Skin epidermis (tissue), 12 donors: ENCODE results near the gene NODAL.

Source experiments
- H3K27ac ChIP-seq, 21 experiments: fragments of 200-600 bp; sonication (generic) in 11 of 21; one replicate each; pipeline ENCODE4 v1.5.0; 2020; ENCODE audit warnings: mild to moderate bottlenecking in 3 of 21, inconsistent platforms in 2 of 21, moderate library complexity in 2 of 21
- H3K4me3 ChIP-seq, 7 experiments: fragments of 200-600 bp; sonication (generic) in 2 of 7; one replicate each; pipeline ENCODE4 v1.5.0; 2020; ENCODE audit warnings: inconsistent platforms in 2 of 7, mild to moderate bottlenecking in 2 of 7, moderate library complexity in 1 of 7

Gene NODAL

DNA sequence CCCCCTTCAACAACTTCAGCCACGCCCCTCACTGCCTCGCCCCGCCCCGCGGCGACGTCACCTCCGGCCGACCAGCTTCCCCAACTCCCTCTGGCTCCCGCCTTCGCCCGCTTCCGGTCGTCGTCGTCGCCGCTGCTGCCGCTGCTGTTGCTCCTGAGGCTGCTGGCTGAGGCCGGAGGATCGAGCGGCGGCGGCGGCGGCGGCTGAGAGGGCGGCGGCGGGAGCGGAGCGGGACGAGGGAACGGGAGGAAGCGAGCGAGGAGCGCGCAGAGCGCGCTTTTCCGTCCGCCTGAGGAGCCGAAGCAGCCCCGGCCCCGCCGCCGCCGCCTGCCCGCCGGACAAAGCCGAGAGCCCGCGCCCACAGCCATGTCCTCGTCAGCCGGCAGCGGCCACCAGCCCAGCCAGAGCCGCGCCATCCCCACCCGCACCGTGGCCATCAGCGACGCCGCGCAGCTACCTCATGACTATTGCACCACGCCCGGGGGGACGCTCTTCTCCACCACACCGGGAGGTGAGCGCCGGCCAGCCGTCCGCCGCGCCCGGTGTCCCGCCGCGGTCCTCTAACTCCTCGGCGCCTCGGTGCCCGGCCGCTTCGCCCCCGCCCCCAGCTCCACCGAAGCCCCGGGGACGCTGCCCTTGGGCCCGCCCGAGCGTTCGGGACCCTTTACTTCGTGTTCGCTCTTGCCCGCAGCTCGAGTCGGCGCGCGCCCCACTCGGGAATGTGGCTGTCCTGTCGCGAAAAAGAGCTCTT, 37.3 kb downstream of the NODAL start, which contains the start of gene EIF4EBP2:
TSS of gene EIF4EBP2 (plus strand) at position 110 of the 751 bp plus-strand sequence. CDS start at position 367, 257 bp downstream.
- H3K4me3 ChIP-seq, result peak within 1 kb of the TSS; percentile 86 to 100 (median 94)
- H3K27ac ChIP-seq, result peak within 1 kb of the TSS; percentile 89 to 99 (median 96)

DNA sequence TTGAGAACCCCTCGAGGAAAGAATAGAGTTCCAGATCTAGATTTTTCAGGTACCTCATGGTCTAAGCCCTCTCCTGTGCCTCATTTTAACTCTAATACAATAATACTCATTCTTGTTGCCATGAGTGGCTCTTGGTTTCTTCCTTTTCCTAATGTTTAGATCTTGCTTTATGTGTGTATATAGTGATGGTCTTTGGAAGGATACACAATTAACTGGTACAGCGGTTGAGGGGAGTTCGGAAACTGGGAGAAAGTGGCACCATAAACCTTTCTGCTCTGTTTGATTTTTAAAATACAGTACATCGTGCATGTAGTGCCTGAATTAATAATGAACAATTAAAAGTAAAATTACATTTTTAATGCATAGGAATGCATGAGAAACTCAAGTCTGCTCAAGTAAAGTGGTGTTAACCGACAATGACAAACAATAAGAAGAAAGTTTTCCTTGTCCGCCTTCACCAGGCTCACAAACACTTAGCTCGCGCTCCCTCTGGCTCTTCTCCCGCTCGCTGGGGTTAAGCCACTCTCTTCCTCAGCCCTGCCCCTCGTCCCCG, 37.9 kb downstream of the NODAL start:
- Histone ChIP-seq H3K4me3 (peak overlapping the region; percentile 86 to 100 (median 94)), H3K27ac (peak overlapping the region in 17 of 21 experiments; percentile 20 to 99 (median 95))

DNA sequence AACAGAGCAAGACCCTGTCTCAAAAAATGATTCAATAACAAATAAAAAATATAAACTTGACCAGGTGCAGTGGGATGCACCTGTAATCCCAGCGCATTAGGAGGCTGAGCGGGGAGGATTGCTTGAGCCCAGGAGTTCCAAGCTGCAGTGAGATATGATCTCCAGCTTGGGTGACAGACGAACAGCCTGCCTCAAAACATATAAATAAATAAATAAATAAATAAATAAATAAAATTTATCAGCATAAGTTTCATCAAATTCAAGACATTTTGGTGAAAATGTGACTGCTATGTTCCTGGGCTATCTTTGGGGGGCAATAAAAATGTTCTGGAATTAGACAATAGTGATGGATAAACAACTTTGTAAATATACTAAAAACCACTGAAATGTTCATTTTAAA, 42.3 kb downstream of the NODAL start:
- Histone ChIP-seq H3K27ac (no peak overlapping the region), H3K4me3 (no peak overlapping the region)

- no peak overlapping the region for H3K27ac ChIP-seq
- H3K4me3 ChIP-seq, result no peak overlapping the region
Observed at GRCh38 chr10:70396140-70396539, 45.3 kb downstream of the NODAL start.

DNA sequence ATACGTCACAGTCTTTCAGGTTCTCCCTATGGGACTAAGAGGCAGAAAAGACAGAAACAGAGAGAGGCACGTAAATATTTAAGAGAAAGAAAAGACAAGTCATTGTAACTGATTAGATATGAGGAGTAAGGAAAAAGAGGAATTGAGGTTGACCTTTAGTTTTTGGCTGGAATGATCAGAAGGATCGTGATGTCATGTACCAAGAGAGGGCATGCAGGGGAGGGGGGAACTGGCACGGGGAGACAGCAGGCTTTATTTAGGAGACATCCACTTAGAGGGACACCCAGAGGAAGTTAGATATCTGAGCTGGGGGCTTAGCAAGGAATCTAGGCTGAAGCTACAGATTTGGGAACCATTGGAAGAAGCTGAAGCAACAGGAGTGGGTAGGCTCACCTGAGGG, 49.8 kb downstream of the NODAL start:
- H3K27ac ChIP-seq, result no peak overlapping the region

More for the DNA sequence above, 49.8 kb downstream of the NODAL start:
- no peak overlapping the region for H3K4me3 ChIP-seq
